Stimulated activated CD4-positive, alpha-beta T cell treated with anti-CD3 and anti-CD28 coated beads, Interleukin-4, amount 100 ng/mL, for 48 hours (primary cell): ENCODE data around the gene SEC22A.

Source experiments
- DNase-seq, 2 donors: peaks; one replicate each; pipeline ENCODE4 v3.0.0-alpha.2; 2020; ENCODE audit warnings: low read depth in 2 of 2

SEC22A gene

DNA sequence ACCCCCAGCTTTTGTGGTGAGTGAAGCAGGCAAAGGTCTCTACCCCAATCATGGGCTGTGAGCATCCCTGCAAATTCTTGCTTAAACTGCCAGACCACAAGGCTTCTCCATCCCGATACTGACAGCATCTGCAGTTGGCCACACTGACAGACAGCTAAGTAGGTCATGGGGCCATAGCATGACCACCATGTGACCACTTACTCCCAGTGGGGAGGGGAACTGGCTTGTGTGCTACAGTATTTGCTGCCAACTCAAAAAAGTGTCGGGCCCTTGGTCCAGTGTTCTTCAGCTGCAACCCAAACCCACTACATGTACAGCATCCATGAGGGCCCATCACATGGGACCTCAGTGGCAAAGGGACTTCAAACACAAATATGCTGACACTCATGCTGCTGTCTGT, 103.4 kb downstream of the SEC22A start:
- no peak for DNase-seq

DNA sequence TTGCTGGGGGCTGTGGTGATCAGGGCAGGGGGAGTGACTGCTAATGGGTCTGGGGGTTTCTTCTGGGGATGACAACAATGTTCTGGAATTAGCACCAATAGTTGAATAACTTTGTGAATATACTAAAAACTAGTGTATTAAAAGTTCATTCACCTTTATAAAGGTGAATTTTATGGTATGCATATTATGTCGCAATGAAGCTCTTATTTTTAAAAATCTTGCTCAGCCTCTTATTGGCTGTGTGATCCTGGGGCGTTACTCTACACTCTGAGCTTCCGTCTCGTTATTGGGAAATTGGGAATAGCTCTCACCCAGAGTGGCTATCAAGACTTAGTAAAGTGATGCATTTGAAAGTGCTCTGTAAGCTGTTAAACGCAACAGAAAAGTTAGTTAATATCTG, 105.3 kb downstream of the SEC22A start:
- no peak for DNase-seq

DNA sequence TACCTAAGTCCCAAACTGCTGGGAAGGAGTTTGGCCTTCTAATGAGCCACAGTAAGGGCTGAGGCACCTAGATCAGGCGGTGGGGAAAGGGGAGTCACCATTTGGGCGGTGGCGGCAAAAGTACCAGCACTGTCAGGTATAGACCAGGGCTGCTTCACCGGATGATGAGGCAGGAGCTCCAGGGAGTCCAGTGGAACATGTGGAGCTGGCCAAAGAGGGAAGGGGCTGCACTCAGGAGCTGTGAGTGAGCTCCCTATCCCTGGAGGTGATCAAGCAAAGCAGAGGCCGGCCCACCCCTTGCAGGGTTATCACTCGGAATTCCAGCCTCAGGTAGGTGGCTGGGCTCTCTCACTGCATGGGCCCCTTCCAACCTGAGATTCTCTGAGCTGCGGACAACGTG, 108.4 kb downstream of the SEC22A start:
- DNase-seq = no peak

DNA sequence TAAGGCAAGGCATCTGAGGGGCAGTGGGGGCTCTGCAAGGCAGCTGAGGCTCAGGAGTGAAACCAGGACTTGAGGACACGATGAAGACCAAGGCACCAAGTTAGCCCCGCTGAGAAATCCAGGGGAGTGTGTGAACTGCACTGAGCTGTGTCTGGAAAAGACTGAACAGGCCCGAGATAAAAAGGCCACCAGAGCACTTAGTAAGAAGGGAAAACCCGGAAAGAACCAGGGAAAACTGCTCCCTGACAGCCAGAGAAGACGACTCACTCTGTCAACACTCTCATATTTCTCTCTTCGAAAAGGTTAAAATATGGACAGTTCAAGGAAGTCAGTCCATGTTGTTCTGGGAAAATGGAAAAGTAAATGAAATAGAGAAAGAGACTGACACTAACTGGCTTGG, 109.0 kb downstream of the SEC22A start:
- no peak for DNase-seq

DNA sequence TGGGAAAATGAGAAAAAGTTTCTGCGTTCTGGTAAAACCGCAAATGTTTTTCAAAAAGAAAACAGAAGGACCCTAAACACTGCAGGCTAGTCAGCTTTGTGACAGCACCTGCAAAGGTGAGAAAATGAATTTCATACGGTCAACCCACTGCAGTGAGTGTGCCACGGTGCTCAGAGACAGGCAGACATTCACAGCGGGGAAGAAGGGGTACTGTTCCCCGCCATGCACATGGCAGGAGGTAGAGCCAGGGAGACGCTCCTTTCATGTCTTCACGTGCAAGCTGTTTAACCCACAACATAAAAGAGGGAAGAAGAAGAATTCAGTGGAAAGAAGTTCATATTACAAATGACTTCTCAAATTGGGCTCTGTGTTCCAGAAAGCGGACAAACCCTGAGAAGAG, 109.5 kb downstream of the SEC22A start:
- DNase-seq = no peak

DNA sequence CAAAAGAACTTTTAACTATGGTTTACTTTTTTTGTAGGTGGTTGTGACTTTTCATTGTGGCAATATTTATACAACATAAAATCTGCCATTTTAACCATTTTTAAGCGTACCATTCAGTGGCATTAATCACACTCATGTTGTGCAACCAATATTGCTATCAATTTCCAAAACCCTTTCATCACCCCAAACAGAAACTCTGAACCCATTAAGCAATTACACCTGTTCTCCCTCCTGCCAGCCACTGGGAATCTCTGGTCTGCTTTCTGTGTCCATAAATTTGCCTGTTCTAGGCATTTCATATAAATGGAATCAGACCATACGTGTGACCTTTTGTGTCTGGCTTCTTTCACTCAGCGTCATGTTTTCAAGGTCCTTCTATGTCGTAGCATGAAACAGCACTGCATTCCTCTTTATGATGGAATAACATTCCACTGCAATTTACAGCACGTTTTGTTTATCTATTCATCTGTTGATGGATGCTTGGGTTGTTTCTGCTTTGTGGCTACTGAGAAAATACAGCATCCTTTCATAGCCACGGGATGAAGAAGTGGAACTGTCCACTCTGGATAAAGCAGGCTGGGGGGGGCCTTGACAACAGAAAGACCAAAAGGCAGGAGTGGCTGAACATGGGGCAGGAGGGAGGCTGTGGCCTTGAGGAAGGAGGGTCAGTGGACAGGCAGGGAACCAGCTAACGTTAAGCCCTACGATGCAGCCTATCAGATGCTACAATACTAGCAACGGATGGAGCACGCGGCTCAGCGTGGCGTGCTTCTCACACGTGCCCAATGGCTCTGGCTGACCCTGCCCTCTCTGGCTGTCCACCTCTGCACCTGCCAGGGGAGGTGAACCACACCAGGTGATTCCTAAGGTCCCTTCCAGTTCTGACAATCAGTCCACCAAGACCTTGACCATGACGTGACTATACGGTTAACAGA, 110.9 kb downstream of the SEC22A start:
- no peak for DNase-seq

DNA sequence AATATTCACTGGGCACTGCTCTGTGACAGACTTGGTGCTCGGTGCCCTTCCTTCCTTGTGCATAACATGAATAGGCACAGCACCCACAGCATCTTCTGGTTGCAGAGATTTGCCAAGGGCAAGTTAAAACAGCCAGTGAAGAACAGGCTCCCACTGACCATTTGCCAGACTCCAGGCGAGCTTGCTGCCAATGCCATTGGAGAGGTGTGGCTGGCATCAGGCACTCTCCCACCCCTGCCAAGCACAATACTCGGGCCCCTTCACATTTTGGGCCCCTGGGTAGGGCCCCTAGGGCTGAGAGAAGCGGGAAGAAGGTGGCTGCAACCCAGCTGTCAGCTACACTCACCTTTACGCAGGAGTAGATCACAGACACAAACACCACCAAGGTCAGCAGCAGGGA, 112.1 kb downstream of the SEC22A start:
- DNase-seq = no peak

DNA sequence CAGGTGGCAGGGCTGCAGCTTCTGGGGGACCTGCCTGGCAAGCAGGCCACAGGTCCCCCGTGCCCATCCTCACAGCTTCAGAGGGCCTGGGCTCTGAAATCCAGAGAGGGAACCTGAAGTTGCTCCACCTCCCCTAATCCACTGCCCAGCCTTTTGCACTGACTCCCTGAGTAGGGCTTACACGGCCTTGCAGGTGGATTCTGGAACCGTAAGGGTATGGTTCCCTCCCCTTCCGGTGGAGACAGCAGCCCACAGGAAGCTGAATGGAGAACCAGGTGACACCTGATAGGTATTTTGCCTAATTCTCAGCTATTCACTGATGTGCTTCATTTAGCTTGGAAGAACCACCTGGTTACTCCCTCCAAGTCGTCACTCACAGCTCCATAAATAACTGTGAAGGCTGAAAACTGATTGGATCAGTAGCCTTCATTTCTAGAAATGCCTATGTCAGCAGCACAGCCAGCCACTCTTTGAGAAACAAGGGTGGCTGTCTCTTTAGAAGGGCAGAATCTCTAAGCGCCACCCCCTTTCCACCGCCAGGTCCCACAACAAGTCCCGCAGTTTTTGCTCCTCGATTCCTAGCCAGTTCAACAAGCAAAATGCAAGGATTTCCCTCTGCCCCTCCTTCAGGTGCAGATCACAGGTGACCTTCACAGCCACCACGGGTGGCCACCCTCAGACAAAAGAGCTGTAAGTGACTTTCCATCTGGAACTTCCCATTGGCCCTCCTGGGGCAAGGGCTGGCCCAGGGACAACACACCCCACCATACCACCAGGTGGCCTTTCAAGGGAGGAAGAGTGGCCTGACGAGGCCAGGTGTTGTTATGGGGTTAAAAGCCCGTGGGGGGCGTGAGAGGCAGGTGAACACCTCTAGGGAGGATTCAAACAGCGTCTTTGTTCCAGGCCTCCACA, 112.9 kb downstream of the SEC22A start:
- DNase-seq = no peak

DNA sequence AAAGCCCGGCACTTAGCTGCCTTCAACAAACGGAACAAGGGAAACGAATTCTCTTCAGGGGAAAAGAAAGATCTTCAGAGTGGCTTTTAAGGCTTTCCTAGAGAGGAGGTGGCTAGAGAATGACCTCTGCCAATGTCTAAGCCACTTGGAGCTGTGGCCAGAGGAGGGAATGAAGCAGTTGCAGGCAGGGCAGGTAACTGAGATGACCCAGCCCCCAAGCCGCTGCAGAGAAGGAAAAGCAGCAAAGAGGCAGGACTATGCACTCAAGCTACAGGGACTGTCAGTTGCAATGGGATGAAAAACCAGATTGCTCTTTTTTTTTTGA, 113.5 kb downstream of the SEC22A start:
- DNase-seq = no peak

DNA sequence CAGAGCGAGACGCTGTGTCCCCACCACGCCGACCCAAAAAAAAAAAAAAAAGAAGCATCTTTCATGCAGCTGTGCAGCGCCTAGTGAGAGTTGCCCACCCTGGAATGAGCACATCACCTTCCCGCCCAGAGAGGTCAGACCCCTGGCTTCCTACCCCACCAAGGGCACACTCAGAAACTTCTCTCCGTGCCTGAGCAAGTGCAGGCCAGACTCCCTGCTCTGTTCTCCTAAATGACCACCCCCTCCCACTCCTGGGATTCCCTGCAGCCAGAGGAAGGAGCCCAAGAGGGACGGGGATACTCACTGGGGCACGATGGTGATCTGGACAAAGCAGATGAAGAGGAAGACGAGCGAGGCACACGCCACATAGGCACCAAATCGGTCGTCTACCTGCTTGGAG, 116.0 kb downstream of the SEC22A start:
- no peak for DNase-seq

DNA sequence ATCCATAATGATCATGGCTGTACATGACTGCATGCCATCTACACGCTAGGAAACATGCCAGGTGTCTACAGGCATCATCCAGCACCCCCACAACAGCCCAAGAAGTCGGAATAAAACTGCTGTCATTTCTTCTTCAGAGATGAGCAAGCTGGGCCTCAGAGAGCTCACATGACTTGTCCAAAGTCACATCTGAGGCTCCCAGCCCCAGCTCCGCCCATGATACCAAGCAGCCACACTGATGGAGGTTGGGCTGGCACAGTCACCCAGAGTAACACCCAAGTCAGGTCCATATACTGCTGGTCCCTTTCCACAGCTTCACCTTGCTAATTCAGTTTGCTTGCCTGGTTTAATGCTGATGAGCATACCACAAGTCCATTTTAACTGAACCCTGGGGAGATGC, 116.6 kb downstream of the SEC22A start:
- no peak for DNase-seq

DNA sequence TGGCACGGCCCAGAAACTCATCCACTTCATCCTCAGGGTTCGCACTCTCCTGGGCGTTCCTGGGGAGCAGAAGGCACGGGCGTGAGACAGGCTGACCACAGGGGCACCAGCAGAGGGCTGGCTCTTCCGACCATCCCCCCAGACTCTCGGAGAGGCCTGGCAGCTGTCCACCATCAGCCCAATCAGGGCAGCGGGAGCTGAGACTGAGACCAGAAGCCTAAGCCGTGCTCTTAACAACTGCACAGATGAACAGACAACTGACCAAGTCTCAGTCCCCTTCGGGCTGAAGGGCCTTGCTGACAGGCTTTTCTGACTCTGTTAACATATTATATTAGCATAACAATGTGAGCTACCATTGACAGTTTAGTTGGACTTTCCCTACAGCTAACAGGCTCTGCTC, 118.0 kb downstream of the SEC22A start:
- no peak for DNase-seq

DNA sequence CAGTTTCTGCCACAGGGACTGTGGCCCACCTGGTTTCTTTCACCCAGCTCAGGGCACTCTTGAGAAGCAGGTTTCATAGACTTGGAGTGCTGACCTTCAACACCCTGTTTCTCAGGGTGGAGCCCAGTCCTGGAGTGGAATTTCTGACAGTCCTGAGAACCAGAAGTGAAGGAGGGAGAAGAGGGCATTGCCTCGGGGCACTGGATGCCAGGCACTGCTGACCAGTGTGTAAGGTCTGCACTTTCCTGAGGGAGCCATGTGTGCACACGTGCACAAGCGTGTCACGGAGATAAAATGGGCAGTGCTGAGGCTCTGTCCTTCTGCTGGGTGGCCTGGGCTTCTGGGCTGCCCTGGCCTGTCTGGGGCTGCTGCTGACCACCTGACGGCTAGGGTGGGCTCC, 118.5 kb downstream of the SEC22A start:
- no peak for DNase-seq

DNA sequence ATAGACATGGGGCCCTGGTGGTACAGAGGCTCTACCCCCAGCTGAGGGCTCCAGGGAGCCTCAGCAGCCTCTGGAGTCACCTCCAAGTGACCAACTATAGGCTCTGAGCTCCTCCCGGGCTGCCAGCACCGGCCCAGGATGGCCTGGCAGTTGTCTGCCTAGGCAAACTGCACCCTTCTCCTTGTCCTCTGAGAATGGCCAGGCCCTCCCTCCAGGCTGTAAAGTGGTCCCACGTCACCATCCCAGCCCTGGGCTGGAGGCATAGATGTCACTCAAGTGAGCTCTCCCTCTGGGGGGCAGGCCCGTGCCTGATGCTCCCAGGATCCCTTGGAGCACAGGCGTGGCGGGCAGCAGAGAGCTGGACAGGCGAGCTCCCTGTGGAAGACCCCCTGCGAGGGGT, 120.1 kb downstream of the SEC22A start:
- no peak for DNase-seq

DNA sequence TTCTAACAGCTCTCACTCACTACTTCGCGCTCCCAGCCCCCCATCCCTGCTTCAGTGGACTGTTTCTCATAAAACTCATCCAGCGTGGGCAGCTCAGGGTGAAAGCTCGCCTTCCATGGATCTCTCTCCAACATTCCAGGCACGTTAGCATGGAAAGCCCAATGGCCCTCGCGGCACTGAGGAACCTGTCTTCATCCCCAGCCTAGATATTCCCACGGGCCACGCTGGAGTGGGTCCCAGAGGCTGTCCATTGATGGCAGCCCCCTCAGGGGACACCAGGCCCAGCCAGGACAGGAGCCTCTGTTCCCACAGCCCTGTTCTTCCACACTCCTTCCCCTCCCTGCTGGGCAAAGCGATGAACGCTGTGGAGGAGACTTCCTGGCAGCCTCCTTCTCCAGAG, 121.1 kb downstream of the SEC22A start:
- DNase-seq = no peak
